Measurements from ENCODE around the gene SOCS6. TPM values are rescaled to one million over a fixed set of nuclear protein-coding genes. Genes with fewer than 3 reads are reported as not detected.

The SOCS6 gene
- total RNA-seq, 1 donor from 2014 or later: 20.2 TPM

DNA sequence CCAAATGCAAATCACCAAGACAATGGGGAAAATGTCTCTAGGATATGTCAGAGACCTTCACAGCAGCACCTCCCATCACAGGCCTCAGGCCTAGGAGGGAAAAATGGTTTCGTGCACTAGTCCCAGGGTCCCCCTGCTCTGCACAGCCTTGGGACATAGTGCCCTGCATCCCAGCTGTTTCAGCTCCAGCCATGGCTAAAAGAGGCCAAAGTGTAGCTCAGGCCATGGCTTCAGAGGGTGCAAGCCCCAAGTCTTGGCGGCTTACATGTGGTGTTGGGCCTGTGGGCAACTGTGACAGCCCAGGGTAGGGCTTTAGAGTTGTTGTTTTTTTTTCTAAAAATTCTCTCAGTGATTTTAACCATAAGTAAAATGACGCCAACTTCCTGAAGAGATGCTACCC lies 25.5 kb upstream of the SOCS6 start:
- H3K9me3 ChIP-seq (replicated peaks): no peaks in the 10 kb centered on the region
- H3K27me3 ChIP-seq (ENCODE audit: low read depth): no peaks in the 10 kb centered on the region
- no peak for DNase-seq

DNA sequence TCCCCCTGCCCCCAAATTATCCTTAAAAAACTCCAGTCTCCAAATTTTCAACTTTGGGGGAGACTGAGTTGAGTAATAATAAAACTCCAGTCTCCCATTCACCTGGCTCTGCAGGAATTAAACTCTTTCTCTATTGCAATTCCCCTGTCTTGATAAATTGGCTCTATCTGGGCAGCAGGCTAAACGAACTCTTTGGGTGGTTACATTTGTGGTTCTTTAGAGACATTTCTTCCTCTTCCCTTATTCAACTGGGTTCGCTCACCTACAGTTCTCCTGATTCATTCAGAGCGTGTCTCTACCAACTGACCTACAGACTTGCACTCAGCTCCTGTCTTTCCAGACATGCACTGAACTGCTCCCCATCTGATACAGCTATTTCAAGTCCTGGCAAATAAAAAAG lies 17.1 kb upstream of the SOCS6 start:
- Histone ChIP-seq H3K27ac (replicated peaks) (no peak overlapping the region), H3K36me3 (peaks cover 6% of the 10 kb centered on the region), H3K4me3 (no peak overlapping the region), H3K4me1 (no peaks in the 10 kb centered on the region), H3K9me3 (replicated peaks) (peaks cover 29% of the 10 kb centered on the region), H3K27me3 (ENCODE audit: low read depth) (no peaks in the 10 kb centered on the region)
- DNase-seq: no peak
- TF ChIP-seq, protein P1, sequence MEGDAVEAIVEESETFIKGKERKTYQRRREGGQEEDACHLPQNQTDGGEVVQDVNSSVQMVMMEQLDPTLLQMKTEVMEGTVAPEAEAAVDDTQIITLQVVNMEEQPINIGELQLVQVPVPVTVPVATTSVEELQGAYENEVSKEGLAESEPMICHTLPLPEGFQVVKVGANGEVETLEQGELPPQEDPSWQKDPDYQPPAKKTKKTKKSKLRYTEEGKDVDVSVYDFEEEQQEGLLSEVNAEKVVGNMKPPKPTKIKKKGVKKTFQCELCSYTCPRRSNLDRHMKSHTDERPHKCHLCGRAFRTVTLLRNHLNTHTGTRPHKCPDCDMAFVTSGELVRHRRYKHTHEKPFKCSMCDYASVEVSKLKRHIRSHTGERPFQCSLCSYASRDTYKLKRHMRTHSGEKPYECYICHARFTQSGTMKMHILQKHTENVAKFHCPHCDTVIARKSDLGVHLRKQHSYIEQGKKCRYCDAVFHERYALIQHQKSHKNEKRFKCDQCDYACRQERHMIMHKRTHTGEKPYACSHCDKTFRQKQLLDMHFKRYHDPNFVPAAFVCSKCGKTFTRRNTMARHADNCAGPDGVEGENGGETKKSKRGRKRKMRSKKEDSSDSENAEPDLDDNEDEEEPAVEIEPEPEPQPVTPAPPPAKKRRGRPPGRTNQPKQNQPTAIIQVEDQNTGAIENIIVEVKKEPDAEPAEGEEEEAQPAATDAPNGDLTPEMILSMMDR (IDR thresholded peaks at IDR 0.05; ENCODE audit: borderline replicate concordance): no peak
- intact Hi-C loops (cut with micrococcal nuclease): no loop called here

More for the DNA sequence above, 25.5 kb upstream of the SOCS6 start:
- Histone ChIP-seq H3K4me3 (no peak overlapping the region), H3K4me1 (no peaks in the 10 kb centered on the region), H3K36me3 (no peaks in the 10 kb centered on the region), H3K27ac (replicated peaks) (no peak overlapping the region)
- intact Hi-C loops (cut with micrococcal nuclease): no loop called here
- TF ChIP-seq, protein P1 (IDR thresholded peaks at IDR 0.05; ENCODE audit: borderline replicate concordance): no peak

DNA sequence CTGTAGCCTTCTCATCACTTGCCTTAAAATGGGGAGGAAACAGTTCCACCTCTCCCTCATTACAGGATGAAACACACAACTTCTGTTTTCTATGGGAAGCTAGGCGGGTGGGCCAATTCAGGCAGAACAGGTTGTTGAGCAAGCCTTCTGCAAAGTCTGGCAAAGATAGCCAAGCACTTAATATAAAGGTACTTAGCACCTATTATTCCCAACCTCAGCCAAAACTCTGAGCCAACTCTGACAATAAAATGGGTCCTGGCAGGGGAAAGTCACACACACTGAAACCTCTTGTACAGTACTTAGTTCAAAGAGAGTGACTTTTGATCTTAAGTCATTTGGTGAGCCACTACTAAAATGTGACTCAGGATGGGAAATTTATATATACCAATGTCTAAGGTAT lies 15.8 kb upstream of the SOCS6 start:
- Histone ChIP-seq H3K27ac (replicated peaks) (no peak overlapping the region), H3K27me3 (ENCODE audit: low read depth) (no peaks in the 10 kb centered on the region), H3K4me3 (no peak overlapping the region), H3K9me3 (replicated peaks) (peaks cover 29% of the 10 kb centered on the region), H3K4me1 (no peaks in the 10 kb centered on the region), H3K36me3 (peaks cover 6% of the 10 kb centered on the region)
- DNase-seq: no peak
- intact Hi-C loops (cut with micrococcal nuclease): no loop called here
- TF ChIP-seq, protein P1 (IDR thresholded peaks at IDR 0.05; ENCODE audit: borderline replicate concordance): no peak

DNA sequence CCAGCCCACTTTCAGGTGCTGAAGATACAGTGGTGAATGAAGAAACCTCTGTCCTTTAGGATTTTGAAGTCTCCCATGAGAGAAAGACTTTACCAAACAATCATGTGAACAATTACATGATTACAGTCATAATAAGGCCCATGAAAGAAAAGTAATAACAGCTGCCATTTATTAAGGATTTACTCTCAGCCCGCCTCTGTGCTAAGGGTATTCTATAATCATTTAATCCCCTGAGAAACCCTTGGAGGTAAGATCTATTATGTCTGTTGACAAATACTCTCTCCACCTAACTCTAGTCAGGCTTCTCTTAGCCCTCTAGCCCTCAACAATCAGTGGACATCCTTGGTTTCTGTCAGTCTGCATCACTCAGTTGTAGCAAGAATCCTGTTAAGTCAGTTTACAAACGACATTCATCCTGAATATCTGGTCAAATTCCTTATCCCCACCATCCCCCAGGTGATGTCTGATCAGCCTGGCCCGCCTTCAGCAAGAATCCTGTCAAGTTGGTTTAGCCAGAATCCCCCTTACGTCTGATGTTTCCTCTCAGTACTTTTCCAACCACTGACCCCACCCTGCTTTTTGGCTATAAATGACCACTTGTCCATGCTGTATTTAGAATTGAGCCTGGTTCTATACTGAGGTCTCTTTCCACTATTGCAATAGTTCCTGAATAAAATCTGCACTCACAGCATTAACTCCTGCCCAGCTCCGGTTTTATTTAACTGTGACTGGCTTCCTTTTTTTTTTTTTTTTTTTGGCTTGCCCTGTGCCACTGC lies 12.2 kb upstream of the SOCS6 start:
- Histone ChIP-seq H3K4me1 (peaks cover 10% of the 10 kb centered on the region), H3K9me3 (replicated peaks) (peaks cover 25% of the 10 kb centered on the region), H3K27ac (replicated peaks) (no peak overlapping the region), H3K4me3 (no peak overlapping the region), H3K27me3 (ENCODE audit: low read depth) (no peaks in the 10 kb centered on the region), H3K36me3 (peaks cover 5% of the 10 kb centered on the region)
- TF ChIP-seq, protein P1 (IDR thresholded peaks at IDR 0.05; ENCODE audit: borderline replicate concordance): no peak
- no peak for DNase-seq
- intact Hi-C loops (cut with micrococcal nuclease): no loop called here

DNA sequence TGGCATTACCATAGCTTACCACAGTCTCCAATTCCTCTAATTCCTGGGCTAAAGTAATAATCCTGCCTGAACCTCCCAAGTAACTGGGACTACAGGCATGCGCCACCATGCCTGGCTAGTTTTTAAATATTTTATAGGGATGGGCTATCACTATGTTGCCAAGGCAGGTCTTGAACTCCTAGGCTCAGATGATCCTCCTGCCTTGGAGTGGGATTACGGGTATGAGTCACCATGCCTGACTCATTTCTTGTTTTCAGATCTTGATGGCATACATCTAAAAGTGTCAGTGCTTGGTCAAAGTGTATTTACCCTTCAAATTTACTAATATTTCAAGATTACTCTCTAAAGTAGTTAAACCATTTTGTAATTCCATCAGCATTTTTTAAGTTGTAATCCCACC lies 9.4 kb upstream of the SOCS6 start:
- intact Hi-C loops (cut with micrococcal nuclease): no loop called here
- TF ChIP-seq, protein P1 (IDR thresholded peaks at IDR 0.05; ENCODE audit: borderline replicate concordance): no peak

More for the DNA sequence above, 9.4 kb upstream of the SOCS6 start:
- peaks cover 10% of the 10 kb centered on the region for H3K4me1 ChIP-seq
- H3K36me3 ChIP-seq: no peaks in the 10 kb centered on the region
- H3K9me3 ChIP-seq (replicated peaks): peaks cover 9% of the 10 kb centered on the region
- H3K27ac ChIP-seq (replicated peaks): no peak overlapping the region
- DNase-seq: no peak
- no peaks in the 10 kb centered on the region for H3K27me3 ChIP-seq (ENCODE audit: low read depth)
- H3K4me3 ChIP-seq: no peak overlapping the region

Measured in left ventricle myocardium inferior (tissue), 1 donor.